DMS53 treated with DMSO at 0.1 percent for 48 hours (cell line): Measurements from ENCODE around the gene CUEDC1.
"Not testable (repeated sequence)": the region's sequence is repeated elsewhere in the genome, so short reads cannot be mapped to it uniquely, and the experiment has no call there.

Source experiments
- DNase-seq: peaks from one replicate; lab custom pipeline; 2025; ENCODE audit not compliant: unreplicated experiment; lab: John Stamatoyannopoulos, UW

Gene CUEDC1

DNA sequence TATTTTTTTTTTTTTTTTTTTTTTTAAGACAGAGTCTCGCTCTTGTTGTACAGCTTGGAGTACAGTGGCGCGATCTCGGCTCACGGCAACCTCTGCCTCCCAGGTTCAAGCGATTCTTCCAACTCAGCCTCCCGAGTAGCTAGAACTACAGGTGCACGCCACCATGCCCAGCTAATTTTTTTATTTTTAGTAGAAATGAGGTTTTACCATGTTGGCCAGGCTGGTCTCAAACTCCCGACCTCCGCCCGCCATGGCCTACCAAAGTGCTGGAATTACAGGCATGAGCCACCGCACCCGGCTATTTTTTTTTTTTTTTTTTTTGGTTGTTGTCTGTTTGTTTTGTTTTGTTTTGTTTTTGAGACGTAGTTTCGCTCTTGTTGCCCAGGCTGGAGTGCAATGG is 3.2 kb upstream of the CUEDC1 start:
- DNase-seq: not testable (repeated sequence)

DNA sequence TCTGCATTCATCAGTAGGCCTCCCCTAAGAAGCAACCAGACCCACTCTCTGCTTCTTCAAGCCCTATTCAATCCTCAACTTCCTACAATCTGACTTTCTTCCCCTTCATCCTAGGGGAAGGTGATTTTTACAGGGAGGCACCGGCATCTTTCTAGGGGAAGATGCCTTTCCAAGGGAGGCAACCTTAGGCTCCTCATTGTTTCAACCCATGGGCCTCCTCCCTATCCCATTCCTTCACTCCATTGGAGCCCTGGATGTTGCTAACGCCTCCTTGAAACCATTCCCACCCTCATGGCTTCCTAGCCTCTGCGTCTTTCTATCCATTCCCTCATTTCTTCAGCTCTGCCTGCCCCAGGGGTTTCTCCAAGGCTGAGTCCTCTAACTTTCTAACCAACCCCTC is 2.7 kb upstream of the CUEDC1 start:
- DNase-seq: no peak

DNA sequence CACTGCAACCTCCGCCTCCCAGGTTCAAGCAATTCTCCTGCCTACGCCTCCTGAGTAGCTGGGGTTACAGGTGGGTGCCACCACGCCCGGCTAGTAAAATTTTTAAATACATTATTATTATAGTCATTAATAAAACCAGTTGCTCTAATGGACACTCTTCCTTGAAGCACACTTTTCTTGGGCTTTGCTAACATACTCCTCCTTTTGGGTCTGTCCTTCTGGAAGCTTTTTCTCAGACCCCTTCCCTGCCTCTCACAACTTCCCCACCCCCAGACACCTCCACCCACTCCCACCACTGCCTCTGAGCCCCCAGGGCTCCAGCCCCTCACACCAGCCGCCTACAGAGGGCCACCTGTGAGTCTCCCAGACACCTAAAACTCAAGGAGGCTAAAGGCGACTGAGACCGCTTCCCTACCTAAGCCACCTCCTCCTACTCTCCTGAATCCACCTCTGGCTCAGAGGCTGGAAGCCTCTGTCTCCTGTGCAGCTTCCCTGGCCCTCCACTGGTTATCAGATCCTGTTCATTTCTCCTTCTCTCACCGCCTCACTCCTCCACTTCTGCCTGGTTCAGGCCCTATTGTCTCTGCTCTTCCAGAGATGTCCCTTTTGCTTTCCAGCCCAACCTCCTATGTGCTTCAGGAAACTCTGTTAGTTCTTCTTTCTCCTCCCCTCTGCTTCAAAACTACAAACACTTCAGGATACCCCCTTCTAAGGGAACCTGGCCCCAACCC is 2.1 kb upstream of the CUEDC1 start:
- no peak for DNase-seq

DNA sequence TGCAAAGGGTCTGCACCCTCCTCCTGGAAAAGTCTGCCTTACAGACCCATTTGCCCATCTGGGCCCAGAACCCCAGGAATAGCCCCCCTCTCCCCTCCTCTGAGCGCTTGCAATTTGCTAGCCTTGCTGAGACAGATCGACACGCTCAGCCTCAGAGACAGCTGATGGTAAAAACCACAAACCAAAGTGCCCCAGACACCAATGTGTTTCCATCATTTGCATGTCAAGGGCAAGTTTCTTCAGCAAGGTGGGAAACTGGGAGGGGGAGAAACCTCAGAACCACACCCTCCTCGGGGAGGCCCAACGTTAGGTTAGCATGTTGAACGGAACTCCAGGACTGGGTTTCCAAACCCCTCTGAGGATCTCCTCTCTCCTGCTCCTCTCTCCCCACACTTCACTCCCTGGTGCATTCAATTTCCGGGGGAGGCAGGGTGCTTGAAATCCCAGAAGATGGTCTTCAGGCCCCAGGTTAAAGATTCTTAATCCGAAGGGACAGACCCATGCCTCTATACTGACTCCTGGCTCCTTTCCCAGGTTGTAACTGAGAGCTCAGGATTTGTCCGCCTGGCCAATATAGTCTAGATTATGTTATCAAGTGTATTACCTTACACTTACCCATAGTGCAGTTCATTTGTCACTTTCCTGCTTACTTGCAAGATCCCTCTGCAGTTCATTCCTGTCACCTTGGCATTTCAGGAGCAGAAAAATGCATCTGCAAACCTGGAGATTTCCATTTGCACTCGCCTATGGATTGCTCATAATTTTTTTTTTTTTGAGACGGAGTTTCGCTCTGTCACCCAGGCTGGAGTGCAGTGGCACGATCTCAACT is 1.3 kb upstream of the CUEDC1 start:
- DNase-seq: no peak

DNA sequence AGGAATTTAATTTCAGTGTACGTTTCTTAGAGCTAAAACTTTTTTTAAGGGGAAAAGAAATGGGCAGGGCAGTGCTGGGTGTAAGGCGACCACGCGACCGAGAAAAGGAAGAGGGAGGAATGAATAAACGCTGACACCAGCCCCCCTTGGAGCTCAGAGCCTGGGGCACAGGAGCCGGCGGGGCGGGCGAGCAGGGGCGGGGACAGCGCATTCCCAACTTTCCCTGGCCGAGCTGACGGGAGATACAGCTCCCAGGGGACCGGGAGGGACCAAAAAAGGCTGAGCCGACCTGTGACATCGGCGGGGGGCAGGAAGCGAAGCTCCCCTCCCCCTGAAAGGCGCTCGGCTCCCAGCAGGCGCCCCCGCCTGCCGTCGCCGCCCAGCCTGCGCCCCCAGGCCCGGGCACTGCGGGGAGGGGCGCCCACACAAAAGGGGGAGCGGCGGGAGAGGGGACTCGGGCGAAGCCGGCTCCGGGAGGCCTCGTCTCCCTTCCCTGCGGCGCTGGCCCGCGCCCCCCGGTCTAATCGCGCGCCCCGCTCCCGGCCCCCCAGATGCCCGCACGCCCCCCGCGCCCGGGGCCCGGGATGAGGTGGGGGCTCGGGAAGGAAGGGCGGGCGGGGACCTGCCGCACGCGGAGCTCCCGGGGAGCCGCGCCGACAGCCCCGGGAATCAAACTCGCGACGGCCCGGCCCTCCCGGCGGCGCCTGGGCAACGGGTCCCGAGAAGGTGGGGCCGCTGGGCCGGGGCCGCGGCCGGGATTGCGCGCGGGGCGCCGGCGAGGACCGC is 622 bp downstream of the CUEDC1 start:
- DNase-seq: no peak

DNA sequence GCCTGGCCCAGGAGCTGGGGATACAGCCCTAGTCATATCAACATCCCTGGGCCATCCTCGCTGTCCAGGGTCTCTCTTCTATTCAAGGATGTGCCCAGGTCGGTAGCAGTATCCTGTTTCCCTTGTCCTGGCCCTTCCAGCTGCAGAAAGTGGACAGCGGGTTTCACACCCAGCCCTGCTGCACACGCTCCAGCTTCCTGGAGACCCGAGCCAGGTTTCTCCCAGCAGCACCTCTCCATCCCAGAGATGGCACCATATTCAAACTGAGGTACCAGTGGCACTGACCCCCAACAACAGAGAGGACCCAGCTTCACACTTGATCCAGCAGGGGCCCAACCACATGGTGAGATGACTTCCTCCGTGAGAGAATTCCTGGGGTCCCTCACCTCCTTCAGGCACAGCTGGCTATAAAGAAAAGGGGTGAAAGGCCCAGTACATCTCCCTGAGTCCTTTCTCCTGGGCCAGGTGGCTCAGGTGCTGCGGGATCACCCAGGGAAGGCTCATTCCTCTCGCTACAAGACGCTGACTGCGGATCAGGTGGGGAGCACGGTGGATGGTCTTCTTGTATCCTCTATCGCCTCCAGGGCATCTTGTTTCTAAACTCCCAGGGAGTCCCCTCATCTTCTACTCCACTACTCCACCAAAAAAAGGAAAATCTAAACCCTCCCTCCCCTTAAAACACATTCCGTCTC is 1.4 kb downstream of the CUEDC1 start:
- DNase-seq: no peak

DNA sequence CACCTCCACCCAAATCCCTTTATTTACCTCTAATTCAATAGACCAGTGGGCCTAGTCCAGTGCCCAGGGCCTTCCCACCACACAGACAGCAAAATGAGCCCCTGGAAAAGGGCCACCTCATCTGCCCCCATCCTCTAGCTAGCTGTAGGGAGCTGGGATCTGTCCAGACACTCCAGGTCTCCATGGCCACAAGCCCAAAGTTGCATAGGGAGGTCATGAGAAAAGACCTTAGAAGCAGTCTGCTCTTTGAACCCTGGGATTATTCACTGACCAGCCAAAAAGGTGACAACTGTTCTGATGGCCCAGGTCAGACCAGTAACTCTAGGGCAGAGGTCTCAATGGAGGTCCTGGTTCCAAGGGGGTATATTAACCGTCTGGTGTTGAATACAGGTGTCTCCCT is 2.0 kb downstream of the CUEDC1 start:
- no peak for DNase-seq

DNA sequence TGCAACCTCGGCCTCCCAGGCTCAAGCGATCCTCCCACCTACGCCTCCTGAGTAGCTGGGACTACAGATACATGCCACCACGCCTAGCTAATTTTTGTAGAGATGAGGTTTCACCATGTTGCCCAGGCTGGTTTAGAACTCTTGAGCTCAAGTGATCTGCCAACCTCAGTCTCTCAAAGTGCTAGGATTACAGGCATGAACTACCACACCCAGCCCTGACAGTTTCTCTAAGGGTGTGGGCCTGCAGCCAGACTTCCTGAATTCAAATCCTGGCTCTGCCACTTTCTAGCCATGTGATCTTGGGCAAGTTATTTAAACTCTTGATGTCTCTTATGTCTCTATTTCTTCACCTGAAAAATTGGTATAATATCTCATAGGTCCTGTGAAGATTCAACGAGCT is 5.6 kb downstream of the CUEDC1 start:
- DNase-seq: no peak

DNA sequence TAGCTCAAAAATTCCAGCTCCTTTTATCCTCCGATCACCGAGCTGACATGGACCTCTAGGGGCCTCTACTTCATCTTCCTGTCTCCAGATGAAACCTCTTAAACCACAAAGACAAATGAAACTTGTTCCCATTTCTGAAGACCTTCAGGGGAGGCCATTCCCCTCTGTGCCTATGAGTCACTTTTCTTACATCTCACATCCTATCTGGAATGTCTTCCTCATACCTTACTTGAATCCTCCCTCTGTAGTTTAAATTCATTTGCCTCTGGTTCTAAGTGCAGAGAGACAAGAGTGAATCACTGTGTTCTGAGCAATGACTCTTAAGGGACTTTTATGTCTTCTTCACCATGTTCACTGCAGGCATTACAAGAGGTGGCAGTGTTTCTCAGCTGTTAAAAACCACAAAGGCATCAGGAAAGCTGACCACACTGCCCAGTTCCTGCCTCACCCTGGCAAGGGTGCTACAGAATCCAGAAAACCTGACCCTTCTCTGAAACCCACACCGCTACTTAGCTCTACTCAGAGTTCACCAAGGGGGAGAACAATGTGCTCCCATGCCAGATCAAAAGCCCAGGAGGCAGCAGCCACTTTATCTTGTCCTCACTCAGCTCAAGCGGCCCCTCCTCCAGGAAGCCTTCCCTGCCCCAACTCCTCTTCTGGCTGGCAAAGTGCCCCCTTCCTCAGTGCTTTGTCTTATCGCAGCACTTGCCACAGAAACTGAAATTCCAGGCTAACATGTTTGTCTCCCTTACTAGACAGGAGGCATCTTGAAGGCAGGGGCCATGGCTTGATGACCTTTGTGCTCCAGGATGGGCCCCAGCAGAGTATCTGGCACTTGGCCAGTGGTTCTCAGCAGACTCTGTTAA is 6.4 kb downstream of the CUEDC1 start:
- DNase-seq: no peak

DNA sequence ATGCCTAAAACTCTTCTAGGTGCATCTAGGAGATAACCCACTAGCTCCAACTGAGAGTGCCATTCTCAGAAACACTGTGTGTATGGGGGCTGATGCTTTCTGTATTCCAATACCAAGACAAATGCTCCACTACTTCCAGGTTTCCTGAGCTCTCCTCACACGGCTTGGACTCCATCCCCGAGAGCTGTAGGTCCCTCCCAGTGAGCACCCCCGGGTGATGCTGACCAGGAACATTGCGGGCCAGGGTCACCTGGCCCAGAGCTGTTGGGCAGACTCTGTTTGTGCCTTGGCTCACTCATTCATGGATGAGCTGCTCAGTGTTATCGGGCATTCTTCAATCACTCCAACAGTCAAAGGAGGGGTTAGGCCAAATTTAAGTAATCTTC is 7.0 kb downstream of the CUEDC1 start:
- DNase-seq: no peak

DNA sequence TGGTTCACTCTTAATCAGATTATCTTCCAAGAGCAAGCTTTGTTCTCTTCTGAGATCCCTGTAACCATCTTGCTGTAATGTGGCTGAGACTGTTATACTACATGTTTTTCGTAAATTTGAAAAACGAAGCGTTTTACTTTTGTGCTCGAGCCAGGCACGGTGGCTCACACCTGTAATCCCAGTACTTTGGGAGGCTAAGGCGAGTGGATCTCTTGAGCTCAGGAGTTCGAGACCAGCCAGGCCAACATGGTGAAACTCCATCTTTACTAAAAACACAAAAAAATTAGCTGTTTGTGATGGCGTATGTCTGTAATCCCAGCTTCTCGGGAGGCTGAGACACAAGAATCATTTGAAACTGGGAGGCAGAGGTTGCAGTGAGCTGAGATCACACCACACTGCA is 7.8 kb downstream of the CUEDC1 start:
- no peak for DNase-seq

DNA sequence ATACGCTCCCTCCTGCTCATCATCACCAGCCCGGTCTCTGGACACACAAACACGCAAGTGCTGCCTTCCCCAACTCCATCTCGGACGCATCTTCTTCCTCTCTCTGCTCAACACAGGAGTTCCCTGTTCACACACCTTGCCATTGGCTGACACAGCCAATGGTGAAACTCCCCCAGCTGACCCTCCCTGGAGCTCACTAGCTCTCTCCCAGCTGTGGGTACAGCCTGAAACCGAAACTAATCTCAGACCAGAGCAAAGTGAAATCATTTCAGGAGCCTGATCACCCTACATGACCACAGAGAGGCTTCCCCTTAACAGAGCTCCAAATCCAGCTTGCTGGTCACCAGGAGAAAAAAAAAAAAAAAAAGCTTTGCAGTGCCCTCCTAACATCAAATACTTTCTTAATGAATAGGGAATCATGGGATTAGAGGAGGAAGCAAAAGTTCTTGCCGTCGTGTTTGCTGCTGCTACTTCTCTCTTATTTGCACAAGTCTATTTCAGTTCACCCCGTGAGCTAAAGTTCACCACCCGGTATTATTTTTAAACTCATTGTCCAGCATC is 8.3 kb downstream of the CUEDC1 start:
- peak; percentile 69 for DNase-seq

DNA sequence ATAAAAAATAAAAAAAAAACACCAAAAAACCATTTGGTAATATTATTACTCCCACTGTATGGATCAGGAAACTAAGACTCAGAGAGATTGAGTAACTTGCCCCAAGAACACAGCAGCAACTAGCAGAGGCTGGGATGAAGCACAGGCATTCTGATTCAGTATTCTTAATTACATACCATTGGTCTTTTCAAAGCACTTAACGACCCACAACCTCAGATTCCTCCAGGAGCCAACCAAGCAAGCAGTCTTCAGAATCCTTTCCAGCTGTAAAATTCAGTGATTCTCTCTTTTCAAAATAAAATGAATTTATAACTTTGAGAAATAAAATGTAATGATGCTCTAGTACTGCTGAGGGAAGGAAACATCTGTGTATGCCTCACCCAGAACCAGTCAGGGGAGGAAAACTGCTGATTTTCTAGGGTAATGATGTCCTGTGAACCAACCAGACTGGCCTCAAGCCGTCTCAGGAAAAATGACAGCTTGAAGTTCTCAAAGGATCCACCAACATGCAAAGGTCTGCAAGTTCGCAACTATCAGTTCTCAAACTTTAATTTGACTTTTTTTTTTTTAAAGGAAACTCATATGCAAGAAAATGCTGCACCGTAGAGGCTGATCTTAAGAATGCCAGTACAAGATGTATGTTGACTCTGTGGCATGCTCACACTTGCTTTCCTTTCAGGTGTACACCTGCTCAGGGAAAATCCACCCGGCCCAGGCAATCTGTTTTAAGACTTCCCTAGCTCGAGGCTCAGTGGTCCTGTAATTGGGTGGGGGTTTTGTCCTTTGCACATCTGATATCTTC is 9.0 kb downstream of the CUEDC1 start:
- DNase-seq: no peak

DNA sequence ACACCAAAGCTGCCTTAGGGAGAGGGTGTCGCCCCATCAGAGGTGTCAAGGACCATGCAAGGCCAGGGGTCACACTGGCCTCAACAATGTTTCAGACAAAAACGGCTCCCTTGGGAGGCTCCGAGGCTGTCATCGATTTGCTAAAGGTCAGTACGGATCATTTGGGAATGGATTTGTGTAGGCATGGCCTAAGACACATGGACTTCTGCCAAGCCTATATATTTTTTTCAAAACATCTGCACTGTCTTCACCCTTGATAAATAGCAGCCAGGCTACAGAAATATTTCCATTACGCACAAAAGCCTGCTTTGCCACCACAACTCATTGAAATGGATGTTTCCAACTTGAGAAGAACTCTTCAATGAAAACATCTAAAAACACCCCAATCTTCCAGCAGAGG is 10.3 kb downstream of the CUEDC1 start:
- DNase-seq: no peak

DNA sequence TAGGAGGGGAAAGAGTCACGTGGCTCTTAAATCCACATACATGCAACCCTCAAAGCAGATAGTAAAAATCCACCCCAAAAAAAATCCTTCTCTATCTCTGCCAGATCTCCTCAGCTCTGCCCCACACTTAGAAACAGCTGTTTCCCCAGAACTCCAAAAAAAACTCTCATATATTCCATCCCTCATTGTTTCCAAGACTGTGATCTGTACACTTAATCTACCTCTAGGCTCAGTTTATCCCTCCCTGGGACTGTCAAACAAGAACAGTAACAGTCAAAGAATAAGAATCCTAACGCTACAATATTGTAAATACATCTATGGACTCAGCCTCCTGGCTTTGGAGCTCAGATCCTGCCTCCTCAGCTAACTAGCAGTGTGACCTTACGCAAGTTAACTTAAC is 11.6 kb downstream of the CUEDC1 start:
- DNase-seq: no peak

DNA sequence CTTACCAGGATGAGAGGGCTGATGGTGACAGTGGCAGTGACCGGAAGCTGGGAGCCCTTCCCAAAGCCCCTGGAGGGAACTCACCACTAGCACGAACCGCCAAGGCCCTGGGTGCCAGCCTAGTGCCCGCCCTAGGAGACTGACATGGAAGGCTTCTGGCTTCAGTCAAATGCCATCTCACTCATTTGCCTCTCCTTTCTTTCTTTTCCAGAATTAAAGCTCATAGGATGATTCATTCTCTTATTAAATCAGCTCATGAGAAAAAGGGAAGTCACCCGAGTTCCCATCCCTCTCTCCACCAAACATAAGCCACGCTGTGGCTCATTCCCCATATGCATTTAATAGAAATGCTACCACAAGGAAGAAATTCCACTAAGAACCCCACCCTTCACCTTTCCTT is 12.1 kb downstream of the CUEDC1 start:
- no peak for DNase-seq

DNA sequence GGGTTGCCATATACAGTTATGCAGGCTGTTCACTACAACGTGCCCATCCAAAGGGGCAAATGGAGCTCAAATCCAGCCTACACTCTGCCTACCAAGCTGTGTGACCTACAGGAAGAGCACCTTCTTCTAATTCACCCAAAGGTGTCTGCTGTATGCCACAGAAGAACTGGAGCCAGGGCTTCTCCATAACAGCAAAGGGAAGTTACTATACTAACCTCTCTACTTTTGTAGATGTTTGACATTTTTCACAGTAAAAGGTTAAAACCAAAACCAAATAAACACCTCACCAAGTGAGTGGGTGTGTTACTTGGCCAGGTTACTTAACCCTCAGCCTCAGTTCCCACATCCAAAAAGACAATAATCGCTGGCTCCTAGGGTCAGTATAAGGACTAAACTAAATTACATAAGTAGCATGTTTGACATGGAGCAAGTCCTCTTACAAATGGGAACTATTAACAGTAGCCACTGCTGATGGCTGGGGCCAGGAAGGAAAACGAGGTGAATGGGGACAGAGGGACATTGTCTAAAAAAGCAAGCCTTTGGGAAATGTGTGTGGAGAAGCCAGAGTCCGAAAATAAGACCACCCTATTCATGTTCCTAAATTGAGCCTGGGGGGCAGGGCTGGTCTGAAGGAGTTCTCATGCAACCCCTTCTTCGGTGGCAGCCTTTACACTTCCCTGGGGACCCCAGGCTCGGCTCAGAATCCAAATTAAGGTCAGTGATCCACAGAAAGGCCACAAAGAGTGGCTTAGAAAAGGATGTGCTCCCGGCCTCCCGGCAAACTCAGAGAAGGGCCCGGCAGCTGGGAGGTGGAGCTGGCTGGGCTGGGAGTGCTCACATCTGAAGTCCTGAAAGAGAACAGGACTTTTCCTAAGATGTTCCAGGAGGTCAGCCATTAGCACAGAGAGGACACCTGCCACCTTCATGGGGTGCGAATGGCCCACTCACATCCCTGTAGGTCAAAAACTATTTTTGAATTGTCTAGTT is 13.5 kb downstream of the CUEDC1 start:
- DNase-seq: no peak
